ENCODE results near the gene DYNLT2B.

DNA sequence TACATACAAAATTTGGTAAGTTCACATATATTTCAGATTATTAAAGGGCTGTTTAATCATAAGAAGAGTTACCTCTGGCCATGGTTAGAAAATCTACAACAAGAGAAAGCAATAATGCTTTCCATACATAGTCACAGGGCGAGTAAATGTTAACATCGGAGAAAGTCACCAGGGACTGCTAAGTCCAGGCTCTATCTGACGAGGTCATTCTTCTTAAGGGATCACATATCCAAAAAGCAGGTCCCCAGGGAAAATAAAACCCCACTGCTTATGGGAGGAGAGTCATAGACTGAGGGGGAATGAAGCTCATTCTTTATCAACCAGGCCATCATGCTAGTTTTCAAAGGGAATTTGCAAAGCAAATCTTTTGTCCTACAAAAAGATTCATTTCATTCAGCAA lies 33.6 kb downstream of the DYNLT2B start:
- TF ChIP-seq POLR2AphosphoS5 (IDR thresholded peaks at IDR 0.05; ENCODE audit: borderline replicate concordance, low read depth, low read length), result no peak
- no peak for TF ChIP-seq EZH2 (IDR thresholded peaks at IDR 0.05)
- no peak for TF ChIP-seq FOXP2 (optimal IDR thresholded peaks at IDR 0.05; ENCODE audit: control extremely low read depth, extremely low read length, insufficient read depth)

Data from SK-N-MC (cell line).